ENCODE data around the gene CSH1.
"Not testable (repeated sequence)": the region's sequence is repeated elsewhere in the genome, so short reads cannot be mapped to it uniquely, and the experiment has no call there.

CSH1 gene

DNA sequence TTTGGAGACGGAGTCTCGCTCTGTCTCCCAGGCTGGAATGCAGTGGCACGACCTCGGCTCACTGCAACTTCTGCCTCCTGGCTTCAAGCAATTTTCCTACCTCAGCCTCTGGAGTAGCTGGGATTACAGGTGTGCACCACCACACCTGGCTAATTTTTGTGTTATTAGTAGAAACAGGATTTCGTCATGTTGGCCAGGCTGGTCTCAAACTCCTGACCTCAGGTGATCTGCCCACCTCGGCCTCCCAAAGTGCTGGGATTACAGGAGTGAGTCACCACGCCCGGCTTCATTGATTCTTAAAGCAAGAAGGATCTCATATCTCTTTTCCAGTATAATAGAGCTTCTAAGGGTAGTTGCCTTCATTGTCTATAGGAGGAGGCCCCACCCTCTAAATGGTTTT is 8.4 kb upstream of the CSH1 start:
- not testable (repeated sequence) for DNase-seq (ENCODE audit: low read depth)

DNA sequence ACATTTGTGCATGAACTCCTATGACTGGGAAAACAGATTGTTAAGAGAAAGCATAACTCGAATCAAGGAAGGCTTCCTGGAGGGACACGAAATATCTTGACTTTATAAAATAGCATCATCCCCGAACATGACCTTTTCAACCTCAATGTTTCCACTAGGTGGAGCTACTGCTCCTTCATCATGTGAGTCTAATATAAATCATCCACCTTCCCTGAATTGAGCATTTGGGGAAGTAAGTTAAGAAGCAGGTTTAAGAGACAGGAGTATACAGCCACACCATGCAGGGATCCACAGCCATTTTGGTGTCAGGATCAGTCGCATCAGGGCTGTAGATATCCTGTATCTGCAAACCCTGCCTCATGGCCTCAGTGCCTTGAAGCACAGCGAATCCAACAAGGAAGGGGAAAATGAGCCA is 7.4 kb upstream of the CSH1 start:
- DNase-seq (ENCODE audit: low read depth), result not testable (repeated sequence)

DNA sequence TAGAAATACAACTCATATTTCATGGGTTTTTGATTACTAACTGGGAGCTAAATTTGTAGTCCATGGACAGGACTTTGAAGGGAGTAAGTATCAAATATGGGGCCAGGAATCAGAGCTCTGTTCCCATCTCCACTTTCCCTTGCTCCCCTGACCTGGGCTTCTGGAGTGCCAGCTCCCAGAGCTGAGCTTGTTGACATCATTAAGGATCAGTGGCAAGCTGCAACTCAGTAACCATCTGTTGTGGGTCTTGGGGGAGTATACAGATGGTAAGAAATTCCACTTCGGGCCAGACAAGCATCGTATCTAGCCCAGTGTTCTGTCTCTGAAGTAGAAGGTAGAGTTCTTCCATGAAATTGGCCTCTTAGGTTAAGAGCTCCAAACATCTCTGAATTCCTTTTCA is 5.6 kb upstream of the CSH1 start:
- DNase-seq (ENCODE audit: low read depth), result not testable (repeated sequence)

DNA sequence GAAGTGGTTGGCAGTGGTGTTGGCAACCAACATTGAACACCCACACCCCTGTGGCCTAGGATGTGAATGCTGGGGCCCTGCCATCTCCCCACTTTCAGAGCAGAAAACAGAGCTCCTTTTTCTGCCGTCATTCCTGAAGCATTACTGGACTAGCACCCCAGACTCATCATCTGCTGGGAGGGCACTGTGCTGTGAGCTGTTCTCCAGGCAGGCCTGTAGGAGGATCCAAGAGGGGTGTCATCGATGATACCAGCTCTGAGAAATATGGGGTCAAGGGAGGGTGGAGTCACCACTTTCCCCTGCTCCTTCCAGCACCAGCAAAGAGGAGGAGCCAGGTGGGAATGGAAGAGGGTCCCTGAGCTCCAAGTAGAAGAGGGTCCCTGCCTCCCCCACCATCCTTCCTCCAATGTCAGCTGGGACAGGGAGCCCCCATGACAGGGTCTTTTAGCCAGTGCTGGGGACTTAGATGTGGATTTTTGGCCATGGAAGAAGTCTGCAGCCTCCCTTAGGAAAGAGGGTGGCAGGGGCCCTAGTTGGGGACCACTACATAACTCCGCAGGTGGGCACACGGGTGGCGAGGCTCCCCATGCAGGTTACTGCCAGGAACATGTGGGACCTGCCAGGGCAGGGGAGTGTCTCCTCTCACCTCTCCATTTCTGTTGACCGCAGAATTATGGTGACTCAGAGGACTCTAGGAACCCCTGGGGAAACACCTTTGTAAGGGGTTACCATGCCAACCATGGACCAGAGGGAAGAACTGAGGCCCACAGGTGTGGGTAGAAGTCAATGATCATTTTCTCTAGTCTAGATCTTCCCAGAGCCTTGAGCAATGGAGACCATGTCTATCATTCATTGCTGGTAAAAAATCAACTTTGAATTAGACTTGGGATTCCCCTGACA is 2.8 kb upstream of the CSH1 start:
- not testable (repeated sequence) for DNase-seq (ENCODE audit: low read depth)

DNA sequence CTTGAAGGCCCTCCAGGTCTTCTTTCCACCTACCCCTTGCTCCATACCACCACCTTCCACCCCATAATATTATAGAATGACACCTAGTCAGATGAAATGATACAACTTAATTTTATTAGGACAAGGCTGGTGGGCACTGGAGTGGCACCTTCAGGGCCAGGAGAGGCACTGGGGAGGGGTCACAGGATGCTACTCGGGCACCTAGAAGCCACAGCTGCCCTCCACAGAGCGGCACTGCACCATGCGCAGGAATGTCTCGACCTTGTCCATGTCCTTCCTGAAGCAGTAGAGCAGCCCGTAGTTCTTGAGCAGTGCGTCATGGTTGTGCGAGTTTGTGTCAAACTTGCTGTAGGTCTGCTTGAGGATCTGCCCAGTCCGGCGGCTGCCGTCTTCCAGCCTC is 1.6 kb downstream of the CSH1 start:
- not testable (repeated sequence) for DNase-seq (ENCODE audit: low read depth)

DNA sequence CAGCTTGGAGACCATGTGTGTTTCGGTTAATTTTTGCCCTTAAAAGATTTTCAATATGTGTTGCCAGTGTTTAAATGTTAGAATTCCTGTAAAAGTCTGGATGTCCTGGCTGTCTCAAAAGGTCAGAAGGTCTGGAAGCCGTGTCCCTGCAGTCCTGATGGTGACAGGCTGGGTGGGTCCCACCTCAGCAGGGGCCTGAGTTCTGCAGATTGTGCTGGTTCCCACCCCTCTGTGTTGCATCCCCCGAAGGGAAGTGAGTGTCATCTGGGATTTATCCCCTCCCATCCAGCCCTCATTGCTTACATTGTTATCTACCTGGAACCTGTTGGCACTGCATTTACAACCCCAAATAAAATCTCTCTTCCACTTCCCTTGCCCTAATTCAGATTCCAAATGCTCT is 2.4 kb downstream of the CSH1 start:
- not testable (repeated sequence) for DNase-seq (ENCODE audit: low read depth)

DNA sequence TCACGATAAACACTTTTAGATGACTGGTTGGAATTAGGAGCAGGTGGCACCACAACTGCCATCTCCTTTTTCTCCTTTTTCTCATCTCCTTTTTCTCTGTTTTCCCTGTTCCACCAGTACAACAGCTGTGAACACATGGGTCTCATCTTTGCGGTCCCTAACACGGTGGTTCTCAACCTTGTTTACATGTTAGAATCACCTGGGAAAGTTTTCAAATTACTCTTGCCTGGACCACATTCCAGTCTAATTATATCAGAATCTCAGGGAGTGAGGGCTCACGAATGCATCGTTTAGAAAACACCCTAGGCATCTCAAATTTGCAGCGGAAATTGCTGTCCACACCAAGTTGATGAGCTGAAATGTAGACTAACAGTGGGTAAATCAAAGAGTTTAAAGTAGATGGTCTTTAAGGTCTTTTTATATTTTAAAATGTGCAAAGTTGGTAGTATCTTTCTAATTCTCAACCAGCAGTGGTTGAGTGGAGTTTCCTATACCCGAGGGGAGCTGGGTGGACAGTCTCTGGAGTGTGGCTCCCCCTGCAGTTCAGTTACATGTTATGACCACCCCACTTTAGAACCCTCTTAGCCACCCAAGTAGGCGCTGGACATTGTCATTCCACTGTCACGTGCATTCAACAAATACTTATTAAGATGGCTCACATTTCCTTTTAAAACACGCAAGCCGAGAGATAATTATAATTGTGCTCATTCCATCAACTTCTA is 3.9 kb downstream of the CSH1 start:
- not testable (repeated sequence) for DNase-seq (ENCODE audit: low read depth)

DNA sequence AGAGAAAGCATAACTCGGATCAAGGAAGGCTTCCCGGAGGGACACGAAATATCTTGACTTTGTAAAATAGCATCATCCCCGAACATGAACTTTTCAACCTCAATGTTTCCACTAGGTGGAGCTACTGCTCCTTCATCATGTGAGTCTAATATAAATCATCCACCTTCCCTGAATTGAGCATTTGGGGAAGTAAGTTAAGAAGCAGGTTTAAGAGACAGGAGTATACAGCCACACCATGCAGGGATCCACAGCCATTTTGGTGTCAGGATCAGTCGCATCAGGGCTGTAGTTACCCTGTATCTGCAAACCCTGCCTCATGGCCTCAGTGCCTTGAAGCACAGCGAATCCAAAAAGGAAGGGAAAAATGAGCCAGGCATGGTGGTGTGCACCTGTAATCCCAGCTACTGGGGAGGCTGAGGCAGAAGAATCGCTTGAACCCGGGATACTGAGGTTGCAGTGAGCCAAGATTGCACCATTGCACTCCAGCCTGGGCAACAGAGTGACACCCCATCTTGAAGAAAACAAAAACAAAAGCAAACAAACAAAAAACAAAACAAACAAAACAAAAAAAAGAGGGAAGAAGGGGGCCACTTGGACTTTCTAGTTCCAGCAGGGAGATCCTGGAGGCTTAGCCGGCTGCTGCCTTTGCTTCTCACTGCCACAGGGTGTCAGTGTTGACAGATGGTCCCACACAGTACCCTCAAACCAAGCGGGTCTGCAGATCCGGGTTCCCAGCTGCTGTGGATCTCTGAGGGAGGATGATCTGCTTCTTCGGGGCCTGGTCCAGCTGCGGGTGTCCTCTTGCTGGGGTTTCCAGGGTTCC is 7.1 kb downstream of the CSH1 start:
- DNase-seq (ENCODE audit: low read depth), result not testable (repeated sequence)

DNA sequence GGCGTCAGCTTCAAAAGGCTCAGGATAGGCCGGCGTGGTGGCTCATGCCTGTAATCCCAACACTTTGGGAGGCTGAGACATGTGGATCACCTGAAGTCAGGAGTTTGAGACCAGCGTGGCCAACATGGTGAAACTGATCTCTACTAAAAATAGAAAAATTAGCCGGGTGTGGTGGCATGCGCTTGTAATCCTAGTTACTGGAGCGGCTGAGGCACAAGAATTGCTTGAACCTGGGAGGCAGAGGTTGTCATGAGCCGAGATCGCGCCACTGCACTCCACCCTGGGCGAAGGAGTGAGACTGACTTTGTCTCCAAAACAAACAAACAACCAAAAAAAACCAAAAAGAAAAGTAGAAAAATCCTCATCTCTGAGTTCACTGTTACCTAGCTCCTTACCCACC is 11.3 kb downstream of the CSH1 start:
- DNase-seq (ENCODE audit: low read depth), result not testable (repeated sequence)

DNA sequence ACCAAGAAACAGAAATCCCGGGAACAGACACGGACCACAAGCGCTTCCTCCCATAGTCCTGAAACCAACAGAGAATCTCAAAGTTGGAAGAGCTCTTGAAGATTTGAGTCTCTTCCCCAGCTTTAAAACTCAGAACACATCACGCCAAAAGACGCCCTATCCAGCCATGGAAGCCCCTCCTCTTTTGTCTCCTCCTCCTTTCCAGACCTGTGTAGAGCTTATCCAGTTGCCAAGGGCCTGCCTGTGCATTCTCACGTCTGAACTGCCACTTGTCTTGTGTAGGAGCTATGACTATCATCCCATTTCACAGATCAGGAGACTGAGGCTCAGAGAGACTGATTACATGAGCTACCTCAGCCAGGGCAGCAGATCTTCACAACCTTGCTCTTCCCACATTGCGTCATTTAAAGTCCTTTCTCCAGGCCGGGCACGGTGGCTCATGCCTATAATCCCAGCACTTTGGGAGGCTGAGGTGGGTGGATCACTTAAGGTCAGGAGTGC is 13.7 kb downstream of the CSH1 start:
- not testable (repeated sequence) for DNase-seq (ENCODE audit: low read depth)

DNA sequence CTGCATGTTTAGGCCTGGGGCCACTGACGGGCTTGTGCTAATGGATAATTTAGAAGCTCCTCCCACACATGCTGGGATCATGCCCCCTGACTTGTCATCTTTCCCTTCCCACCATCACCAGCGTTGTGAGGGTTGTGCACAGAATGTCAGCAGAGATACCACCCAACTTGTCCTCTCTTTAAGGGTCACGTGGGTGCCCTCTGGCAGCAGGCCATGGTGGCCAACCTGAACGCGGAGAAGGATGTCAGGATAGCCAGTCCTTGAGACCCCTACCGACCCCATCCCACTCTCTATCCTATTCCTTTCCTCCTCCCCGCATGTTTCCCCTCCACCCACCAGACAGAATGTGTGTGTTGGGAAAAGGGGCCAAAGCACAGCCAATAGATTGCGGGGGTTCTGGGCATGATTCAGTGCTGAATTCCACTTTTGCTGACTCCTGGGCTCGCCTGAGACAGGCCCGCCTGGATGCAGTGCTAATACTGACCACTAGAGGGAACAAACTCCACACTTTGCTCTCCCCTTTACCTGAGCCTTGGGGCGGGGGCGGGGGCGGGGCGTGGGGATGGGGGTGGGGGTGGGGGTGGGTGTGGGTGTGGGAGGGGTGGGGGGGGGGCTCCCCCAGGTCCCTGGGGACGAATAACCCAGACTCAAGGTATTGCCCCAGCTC is 14.3 kb downstream of the CSH1 start, which contains the start of gene GH2:
TSS of gene GH2 (minus strand) at position 10 of the 667 bp plus-strand sequence. CDS start 143 bp downstream, outside the sequence.
- peak; percentile 14 for DNase-seq (ENCODE audit: low read depth)

DNA sequence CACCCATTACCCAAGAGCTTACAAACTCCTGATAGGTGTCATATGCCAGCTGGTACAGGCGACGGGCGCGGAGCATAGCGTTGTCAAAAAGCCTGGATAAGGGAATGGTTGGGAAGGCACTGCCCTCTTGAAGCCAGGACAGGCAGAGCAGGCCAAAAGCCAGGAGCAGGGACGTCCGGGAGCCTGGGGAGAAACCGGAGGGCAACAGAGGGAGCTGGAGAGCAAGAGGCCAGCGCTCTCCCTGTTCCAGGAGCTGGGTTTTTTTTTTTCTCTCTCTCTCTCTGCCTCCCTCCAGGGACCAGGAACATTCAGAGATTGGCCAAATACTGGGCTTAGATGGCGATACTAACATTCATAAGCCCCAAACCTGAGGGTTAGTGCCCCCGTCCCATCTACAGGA is 15.0 kb downstream of the CSH1 start:
- DNase-seq (ENCODE audit: low read depth), result not testable (repeated sequence)

DNA sequence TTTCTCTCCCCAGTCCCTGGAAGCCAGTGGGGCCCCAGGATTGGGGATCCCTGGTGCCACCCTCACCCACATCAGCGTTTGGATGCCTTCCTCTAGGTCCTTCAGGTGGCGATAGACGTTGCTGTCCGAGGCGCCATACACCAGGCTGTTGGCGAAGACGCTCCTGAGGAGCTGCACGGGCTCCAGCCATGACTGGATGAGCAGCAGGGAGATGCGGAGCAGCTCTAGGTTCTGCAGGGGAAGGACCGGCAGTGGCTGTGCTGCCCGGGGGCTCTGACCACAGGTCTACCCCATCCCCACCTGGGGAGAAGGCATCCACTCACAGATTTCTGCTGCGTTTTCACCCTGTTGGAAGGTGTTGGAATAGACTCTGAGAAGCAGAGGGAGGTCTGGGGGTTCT is 15.7 kb downstream of the CSH1 start:
- DNase-seq (ENCODE audit: low read depth), result no peak

DNA sequence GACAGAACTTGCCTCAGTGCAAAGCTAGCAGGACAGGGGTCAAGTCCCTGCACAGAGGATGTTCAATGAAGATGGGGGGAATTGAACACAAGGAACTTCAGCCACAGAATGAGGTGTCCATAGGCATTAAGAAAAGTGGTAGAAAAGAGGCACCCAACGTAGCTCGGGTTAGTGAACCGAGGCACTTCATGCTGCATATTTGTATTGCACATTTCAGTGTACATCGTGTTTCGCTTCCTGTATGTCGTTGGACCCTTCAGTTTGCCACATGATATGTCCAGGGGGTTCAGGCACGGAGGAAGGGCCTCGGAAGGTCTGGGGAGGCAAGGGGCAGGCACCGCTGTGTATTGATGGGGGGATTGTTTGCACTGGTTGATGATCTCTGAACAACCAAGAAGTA is 18.0 kb downstream of the CSH1 start:
- DNase-seq (ENCODE audit: low read depth), result not testable (repeated sequence)

DNA sequence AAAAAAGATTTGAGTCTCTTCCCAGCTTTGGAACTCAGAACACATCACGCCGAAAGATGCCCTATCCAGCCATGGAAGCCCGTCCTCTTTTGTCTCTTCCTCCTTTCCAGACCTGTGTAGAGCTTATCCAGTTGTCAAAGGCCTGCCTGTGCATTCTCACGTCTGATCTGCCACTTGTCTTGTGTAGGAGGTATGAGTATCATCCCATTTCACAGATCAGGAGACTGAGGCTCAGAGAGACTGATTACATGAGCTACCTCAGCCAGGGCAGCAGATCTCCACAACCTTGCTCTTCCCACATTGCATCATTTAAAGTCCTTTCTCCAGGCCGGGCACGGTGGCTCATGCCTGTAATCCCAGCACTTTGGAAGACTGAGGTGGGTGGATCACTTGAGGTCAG is 21.7 kb downstream of the CSH1 start:
- DNase-seq (ENCODE audit: low read depth), result not testable (repeated sequence)

DNA sequence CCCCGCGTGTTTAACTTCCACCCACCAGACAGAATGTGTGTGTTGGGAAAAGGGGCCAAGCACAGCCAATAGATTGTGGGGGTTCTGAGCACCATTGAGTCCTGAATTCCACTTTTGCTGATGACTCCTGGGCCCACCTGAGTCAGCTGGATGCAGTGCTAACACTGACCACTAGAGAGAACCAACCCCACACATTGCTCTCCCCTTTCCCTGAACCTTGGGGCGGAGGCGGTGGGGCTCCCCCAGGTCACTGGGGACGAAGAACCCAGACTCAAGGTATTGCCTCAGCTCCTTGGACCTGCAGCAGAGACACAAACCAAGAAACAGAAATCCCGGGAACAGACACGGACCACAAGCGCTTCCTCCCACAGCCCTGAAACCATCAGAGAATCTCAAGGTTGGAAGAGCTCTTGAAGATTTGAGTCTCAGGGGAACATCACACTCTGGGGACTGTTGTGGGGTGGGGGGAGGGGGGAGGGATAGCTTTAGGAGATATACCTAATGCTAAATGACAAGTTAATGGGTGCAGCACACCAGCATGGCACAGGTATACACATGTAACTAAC is 22.2 kb downstream of the CSH1 start:
- DNase-seq (ENCODE audit: low read depth), result not testable (repeated sequence)

DNA sequence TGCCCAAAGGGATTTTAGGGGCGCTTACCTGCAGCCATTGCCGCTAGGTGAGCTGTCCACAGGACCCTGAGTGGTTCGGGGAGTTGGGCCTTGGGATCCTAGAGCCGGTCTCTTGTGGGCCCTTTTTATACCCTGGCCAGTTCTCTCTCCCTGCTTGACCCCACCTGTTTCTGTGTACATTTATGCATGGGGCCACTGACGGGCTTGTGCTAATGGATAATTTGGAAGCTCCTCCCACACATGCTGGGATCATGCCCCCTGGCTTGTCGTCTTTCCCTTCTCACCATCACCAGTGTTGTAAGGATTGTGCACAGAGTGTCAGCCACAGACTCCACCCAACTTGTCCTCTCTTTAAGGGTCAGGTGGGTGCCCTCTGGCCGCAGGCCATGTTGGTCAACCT is 22.8 kb downstream of the CSH1 start, which contains the start of gene CSH2:
TSS of gene CSH2 (minus strand) at position 101 of the 400 bp plus-strand sequence. CDS start at position 38, 63 bp downstream.
- not testable (repeated sequence) for DNase-seq (ENCODE audit: low read depth)

DNA sequence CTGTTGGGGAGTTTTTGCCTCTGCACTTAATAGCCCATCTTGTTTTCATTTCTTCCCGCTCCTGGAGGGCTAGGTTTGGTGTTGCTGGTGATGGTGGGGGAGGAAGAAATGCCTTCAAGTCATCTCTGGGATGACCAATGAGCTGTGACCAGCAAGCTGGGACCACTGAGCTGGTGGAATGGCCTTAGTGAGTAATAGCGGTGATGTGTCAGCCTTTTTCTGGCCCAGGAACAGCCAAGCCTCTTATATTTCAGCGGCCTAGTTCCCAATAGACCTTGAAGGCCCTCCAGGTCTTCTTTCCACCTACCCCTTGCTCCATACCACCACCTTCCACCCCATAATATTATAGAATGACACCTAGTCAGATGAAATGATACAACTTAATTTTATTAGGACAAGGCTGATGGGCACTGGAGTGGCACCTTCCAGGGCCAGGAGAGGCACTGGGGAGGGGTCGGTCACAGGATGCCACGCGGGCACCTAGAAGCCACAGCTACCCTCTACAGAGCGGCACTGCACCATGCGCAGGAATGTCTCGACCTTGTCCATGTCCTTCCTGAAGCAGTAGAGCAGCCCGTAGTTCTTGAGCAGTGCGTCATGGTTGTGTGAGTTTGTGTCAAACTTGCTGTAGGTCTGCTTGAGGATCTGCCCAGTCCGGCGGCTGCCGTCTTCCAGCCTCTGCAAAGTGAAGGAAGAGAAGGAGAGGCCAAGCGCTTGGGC is 24.6 kb downstream of the CSH1 start:
- not testable (repeated sequence) for DNase-seq (ENCODE audit: low read depth)

DNA sequence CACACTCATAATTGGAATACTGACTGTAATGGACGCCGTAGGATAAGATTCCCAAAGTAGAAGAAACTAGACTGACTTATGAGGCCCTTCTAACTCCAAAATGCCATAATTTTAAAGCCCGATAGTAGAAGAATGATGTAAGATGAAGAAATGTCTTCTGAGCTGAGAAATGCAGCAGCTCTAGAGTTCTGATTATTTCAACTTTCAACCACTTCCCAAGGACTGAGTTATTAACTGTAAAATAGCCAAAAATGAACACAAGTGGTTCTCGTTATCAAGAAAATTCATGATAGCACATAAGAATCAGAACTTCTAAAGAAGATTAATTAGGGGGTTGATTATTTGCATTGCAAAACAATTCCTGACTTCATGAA is 26.1 kb downstream of the CSH1 start:
- not testable (repeated sequence) for DNase-seq (ENCODE audit: low read depth)
